Transverse colon (tissue), 3 donors: Measurements from ENCODE around the gene IMMP2L.

Experiments
- EP300 ChIP-seq: sonication (generic); formaldehyde crosslinking; IDR thresholded peaks from one replicate; pipeline ENCODE4 v1.6.1; 2017; ENCODE audit warnings: antibody characterized with exemption, low read depth
- TF ChIP-seq, protein P1 (sequence below), 5 experiments: fragments of 200-600 bp in 3 of 5; fragments of 450-650 bp in 2 of 5; sonication (generic) in 3 of 5; IDR thresholded peaks; 1 replicate in 2 of 5; 2 replicates in 3 of 5; pipeline ENCODE4 v1.5.1; 2016 to 2017; ENCODE audit warnings: antibody characterized with exemption in 5 of 5, inconsistent platforms in 3 of 5, mild to moderate bottlenecking in 2 of 5, moderate library complexity in 1 of 5

DNA sequence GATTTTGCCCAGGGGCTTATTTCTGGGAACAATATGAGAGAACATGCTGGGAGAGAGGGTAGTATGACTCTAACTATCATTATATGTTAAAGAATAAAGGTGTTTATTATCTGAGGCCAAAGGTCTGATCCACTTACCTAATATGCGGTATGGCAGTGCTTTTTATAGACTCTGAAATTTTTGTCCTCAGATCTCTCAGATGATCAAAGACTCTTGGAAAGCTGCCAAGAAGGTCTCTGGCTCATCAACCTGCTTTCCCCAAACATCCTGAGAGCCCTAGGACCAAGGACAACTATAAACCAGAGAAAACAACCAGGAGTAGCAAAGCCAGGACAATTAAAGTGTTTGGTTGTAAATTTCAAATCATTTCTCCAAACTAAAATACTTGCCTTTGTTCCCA lies 727.1 kb downstream of the IMMP2L start:
- TF ChIP-seq EP300, result no peak
- TF ChIP-seq, protein P1, sequence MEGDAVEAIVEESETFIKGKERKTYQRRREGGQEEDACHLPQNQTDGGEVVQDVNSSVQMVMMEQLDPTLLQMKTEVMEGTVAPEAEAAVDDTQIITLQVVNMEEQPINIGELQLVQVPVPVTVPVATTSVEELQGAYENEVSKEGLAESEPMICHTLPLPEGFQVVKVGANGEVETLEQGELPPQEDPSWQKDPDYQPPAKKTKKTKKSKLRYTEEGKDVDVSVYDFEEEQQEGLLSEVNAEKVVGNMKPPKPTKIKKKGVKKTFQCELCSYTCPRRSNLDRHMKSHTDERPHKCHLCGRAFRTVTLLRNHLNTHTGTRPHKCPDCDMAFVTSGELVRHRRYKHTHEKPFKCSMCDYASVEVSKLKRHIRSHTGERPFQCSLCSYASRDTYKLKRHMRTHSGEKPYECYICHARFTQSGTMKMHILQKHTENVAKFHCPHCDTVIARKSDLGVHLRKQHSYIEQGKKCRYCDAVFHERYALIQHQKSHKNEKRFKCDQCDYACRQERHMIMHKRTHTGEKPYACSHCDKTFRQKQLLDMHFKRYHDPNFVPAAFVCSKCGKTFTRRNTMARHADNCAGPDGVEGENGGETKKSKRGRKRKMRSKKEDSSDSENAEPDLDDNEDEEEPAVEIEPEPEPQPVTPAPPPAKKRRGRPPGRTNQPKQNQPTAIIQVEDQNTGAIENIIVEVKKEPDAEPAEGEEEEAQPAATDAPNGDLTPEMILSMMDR (IDR thresholded peaks at IDR 0.05), result no peak
